Spleen (tissue), 7 donors: ENCODE measurements around the gene CRACR2A.

Experiments used
- CTCF ChIP-seq, 11 experiments: fragments of 200-600 bp in 7 of 11; fragments of 450-650 bp in 4 of 11; sonication (generic) in 4 of 11; IDR thresholded peaks in 8 of 11; conservative IDR thresholded peaks in 3 of 11; 1 replicate in 7 of 11; 2 replicates in 4 of 11; pipeline versions ENCODE4 v1.4.0 to v1.8.0; 2016 to 2021; ENCODE audit warnings: antibody characterized with exemption in 11 of 11, inconsistent platforms in 4 of 11, mild to moderate bottlenecking in 1 of 11
- POLR2AphosphoS5 ChIP-seq, 3 donors: sonication (generic); formaldehyde crosslinking; IDR thresholded peaks; one replicate each; pipeline ENCODE4 v1.5.1; 2017; ENCODE audit warnings: antibody characterized with exemption in 3 of 3
- donor health status: DM: no; HTN: no; CAD: no; lungs with moderate emphysema.
- donor health status: DM: no; HTN: no; CAD: no.
- donor health status: DM: no; HTN: no; CAD: no.

GRCh38 chr12:3645091-3645490 lies 107.8 kb downstream of the CRACR2A start:
- TF ChIP-seq CTCF (IDR thresholded peaks at IDR 0.05 in 8 of 11, conservative IDR thresholded peaks at IDR 0.05 in 3 of 11) (no peak), POLR2AphosphoS5 (IDR thresholded peaks at IDR 0.05) (no peak)
